Lower lobe of right lung (tissue), 2 donors: Measurements from ENCODE around the gene LETM1. TPM values are rescaled to one million over a fixed set of nuclear protein-coding genes. Genes with fewer than 3 reads are reported as not detected.

ENCODE experiments used
- ATAC-seq, 2 donors: fragments of 200-7000 bp; cut with Tn5 transposase; one replicate each; pipeline ENCODE4 v1.9.1; 2020 to 2022; ENCODE audit warnings: mild to moderate bottlenecking in 2 of 2, moderate library complexity in 2 of 2
- DNase-seq: peaks from one replicate; pipeline ENCODE4 v3.0.0-alpha.2; 2020
- H3K27ac ChIP-seq: fragments of 200-600 bp; one replicate; pipeline ENCODE4 v1.8.0; 2022
- H3K27me3 ChIP-seq: fragments of 200-600 bp; one replicate; pipeline ENCODE4 v1.8.0; 2022; ENCODE audit warnings: low read depth
- H3K36me3 ChIP-seq: fragments of 200-600 bp; one replicate; pipeline ENCODE4 v1.8.0; 2022; ENCODE audit warnings: mild to moderate bottlenecking
- H3K4me1 ChIP-seq: fragments of 200-600 bp; one replicate; pipeline ENCODE4 v1.8.0; 2022
- H3K4me3 ChIP-seq: fragments of 200-600 bp; one replicate; pipeline ENCODE4 v1.8.0; 2022; ENCODE audit warnings: mild to moderate bottlenecking
- H3K9me3 ChIP-seq: fragments of 200-600 bp; one replicate; pipeline ENCODE4 v1.8.0; 2022
- intact Hi-C: fragments of 100-400 bp; cut with DNase I; formaldehyde crosslinking; loops from one replicate; pipeline ENCODE4 v1.11.0; 2022
- long read RNA-seq: library from polyadenylated mRNA; unstranded; transcript quantifications from one replicate; pipeline ENCODE4 v2.0.0, GENCODE V29; 2021
- total RNA-seq: library from RNA; stranded (reverse); fragmentation: NEBNext Ultra II Directional; extraction: Animal tissue kit (Norgen Biotek cat#: 25700); gene quantifications from one replicate; pipeline ENCODE4 v1.2.1, GENCODE V29; 2021
- TF ChIP-seq, protein P1 (sequence below): fragments of 200-600 bp; IDR thresholded peaks from one replicate; pipeline ENCODE4 v1.8.0; 2022; ENCODE audit warnings: antibody characterized with exemption, mild to moderate bottlenecking
- donor health status: DM: no; HTN: yes; CAD: no; lungs with severe emphysema.

LETM1 gene
- total RNA-seq: 33.6 TPM
- long read RNA-seq, full-length matches to known transcripts: 31 of 60 reads
- long read RNA-seq, partial matches to known transcripts: 15 of 60 reads
- long read RNA-seq, other reads (novel, unspliced or antisense): 14 of 60 reads

DNA sequence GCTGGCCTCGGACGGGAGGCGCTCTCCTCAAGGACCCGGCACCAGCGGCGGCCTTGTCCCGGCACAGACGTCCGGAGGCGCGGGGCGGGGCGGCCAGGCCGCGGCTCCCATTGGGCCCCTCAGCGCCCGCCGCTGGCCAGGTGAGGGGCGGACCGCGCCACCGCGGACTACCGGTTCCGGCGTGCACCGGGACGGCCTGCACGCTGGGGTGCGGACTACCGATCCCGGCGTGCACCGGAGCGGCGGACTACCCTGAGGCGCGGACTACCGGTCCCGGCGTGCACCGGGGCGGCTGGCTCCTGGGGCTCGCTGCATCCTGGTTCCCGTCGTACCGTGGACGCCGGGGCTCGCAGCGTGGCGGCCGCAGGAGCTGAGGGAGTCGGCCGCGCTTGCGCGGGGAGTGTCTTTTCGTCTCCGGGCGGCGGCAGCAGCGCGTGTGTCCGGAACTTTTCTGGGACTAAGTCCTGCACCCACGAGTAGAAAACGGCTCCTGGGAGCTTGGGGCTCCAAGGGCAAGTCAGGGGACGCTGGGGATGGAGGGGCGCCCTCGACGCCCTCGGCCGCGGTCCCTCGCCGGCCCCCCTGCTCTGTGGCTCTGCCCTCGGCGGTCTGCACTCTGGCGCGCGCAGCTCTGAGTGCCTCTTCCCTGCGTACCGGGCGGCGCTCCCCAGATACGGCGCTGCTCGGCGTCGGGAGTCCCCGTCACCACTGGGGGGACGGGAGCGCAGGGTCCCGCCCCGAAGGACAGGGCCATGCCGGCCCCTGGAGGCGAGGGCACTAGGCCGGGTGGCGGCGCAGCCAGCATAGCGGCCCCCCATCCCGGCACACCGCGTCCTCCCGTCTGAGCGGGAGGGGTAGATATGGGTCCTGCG, at the start of gene LETM1:
Gene LETM1, minus strand, starts transcription at position 86 of the 872 bp plus-strand sequence. CDS start 206 bp downstream, outside the sequence.
- DNase-seq: peak; percentile 98
- Histone ChIP-seq H3K27ac (peak within 1 kb of the TSS; percentile 84), H3K4me3 (peak within 1 kb of the TSS; percentile 96), H3K9me3 (no peaks in the 10 kb centered on the region), H3K36me3 (no peaks in the 10 kb centered on the region), H3K27me3 (no peaks in the 10 kb centered on the region), H3K4me1 (peaks cover 33% of the 10 kb centered on the region)
- intact Hi-C loops: no loop called here
- ATAC-seq: peak; percentile 98
- TF ChIP-seq, protein P1, sequence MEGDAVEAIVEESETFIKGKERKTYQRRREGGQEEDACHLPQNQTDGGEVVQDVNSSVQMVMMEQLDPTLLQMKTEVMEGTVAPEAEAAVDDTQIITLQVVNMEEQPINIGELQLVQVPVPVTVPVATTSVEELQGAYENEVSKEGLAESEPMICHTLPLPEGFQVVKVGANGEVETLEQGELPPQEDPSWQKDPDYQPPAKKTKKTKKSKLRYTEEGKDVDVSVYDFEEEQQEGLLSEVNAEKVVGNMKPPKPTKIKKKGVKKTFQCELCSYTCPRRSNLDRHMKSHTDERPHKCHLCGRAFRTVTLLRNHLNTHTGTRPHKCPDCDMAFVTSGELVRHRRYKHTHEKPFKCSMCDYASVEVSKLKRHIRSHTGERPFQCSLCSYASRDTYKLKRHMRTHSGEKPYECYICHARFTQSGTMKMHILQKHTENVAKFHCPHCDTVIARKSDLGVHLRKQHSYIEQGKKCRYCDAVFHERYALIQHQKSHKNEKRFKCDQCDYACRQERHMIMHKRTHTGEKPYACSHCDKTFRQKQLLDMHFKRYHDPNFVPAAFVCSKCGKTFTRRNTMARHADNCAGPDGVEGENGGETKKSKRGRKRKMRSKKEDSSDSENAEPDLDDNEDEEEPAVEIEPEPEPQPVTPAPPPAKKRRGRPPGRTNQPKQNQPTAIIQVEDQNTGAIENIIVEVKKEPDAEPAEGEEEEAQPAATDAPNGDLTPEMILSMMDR: peak; percentile 15

DNA sequence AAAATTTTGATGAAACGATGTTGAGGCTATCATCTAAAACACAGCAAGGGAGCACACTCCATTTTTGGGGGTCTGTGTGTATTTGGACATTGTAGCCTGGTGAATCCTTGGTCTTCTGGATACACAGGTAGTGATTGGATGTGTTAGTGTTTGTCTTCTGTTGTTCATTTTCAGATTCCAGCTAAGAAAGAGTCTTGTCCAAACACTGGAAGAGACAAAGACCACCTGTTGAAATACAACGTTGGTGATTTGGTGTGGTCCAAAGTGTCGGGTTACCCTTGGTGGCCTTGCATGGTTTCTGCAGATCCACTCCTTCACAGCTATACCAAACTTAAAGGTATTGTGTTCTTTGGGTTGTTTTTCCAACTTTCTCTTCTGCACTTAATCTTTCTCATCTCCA, 48.1 kb upstream of the LETM1 start:
- no peak for DNase-seq
- H3K9me3 ChIP-seq: no peaks in the 10 kb centered on the region
- no peak overlapping the region for H3K27ac ChIP-seq
- intact Hi-C loops: no loop called here
- TF ChIP-seq, protein P1: no peak
- no peaks in the 10 kb centered on the region for H3K27me3 ChIP-seq
- no peak overlapping the region for H3K4me3 ChIP-seq
- no peak for ATAC-seq
- peaks cover 20% of the 10 kb centered on the region for H3K4me1 ChIP-seq
- H3K36me3 ChIP-seq: peaks cover 64% of the 10 kb centered on the region

DNA sequence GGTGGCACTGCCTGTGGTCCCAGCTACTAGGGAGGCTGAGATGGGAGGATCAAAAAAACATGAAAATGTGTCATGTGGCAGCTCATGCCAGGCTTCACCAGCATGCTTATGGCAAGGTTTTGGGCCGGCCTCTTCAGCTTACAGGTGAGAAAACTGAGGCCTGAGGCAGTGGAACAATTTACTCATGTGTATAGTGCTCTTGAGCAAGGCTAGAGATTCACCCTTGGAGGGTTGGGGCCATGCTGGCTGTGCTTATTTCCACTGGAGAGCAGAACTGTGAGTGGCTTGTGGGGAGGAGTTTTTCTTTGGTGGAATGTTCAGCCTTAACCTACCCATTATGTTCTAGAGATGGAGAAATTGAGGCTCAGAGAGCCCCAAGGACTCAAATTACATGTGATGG, 47.1 kb upstream of the LETM1 start:
- peaks cover 60% of the 10 kb centered on the region for H3K36me3 ChIP-seq
- no peak overlapping the region for H3K4me3 ChIP-seq
- H3K27me3 ChIP-seq: no peaks in the 10 kb centered on the region
- TF ChIP-seq, protein P1: no peak
- ATAC-seq (no peak), DNase-seq (no peak)
- intact Hi-C loops: no loop called here
- H3K27ac ChIP-seq: no peak overlapping the region
- H3K9me3 ChIP-seq: no peaks in the 10 kb centered on the region
- peaks cover 21% of the 10 kb centered on the region for H3K4me1 ChIP-seq

DNA sequence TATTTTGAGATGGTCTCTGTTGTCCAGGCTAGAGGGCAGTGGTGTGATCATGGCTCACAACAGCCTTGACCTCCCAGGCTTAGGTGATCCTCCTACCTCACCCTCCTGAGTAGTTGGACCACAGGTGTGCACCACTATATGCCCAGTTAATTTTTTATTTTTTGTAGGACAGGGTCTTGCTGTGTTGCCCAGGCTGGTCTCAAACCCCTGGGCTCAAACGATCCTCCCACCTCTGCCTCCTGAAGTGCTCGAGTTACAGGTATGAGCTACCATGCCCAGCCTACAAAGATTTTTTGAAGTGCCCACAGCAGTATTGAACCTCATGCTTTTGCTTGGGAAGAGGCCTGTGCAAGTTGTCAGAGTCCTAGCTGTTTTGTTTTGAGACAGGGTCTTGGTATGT, 46.3 kb upstream of the LETM1 start:
- no peak overlapping the region for H3K4me3 ChIP-seq
- H3K4me1 ChIP-seq: peaks cover 21% of the 10 kb centered on the region
- ATAC-seq (no peak), DNase-seq (no peak)
- no peaks in the 10 kb centered on the region for H3K9me3 ChIP-seq
- TF ChIP-seq, protein P1: no peak
- intact Hi-C loops: no loop called here
- peaks cover 56% of the 10 kb centered on the region for H3K36me3 ChIP-seq
- H3K27ac ChIP-seq: no peak overlapping the region
- H3K27me3 ChIP-seq: no peaks in the 10 kb centered on the region

DNA sequence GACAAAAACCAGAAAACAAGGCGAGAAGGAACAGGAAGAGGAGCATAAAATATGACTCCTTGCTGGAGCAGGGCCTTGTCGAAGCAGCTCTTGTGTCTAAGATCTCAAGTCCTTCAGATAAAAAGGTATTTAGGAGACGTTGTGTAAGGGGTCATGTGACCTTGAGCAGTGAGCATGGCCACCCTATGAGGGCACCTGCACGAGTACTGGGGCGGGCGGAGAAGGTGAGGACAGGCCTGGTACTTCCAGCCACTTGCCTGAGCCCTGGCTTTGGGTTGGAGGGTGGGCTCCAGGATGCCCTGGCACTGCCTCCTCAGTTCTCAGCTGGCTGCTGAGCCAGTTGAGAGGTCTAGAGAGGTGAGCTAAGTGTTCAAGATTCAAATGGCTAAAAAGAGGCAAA, 45.2 kb upstream of the LETM1 start:
- Histone ChIP-seq H3K4me3 (no peak overlapping the region), H3K27ac (peak overlapping the region; percentile 66), H3K27me3 (no peaks in the 10 kb centered on the region), H3K4me1 (peaks cover 21% of the 10 kb centered on the region), H3K9me3 (no peaks in the 10 kb centered on the region), H3K36me3 (peaks cover 46% of the 10 kb centered on the region)
- TF ChIP-seq, protein P1: no peak
- ATAC-seq (peak; percentile 92 to 93), DNase-seq (peak; percentile 86)
- intact Hi-C loops: no loop called here
